ENCODE results near the gene MAZ.

- TF ChIP-seq CTCF (conservative IDR thresholded peaks at IDR 0.05; ENCODE audit: low read length) (no peak), EZH2phosphoT487 (IDR thresholded peaks at IDR 0.05; ENCODE audit: borderline replicate concordance) (no peak)
These were observed 36.8 kb upstream of the MAZ start for GRCh38 chr16:29769507-29769906.

Measured in Loucy (cell line).